DMS53 treated with DMSO at 0.1 percent for 48 hours (cell line): Measurements from ENCODE around the gene USP49.

Experiments used
- DNase-seq: peaks from one replicate; lab custom pipeline; 2025; ENCODE audit not compliant: unreplicated experiment; lab: John Stamatoyannopoulos, UW

USP49 gene

GRCh38 chr6:41759905-41760579, 135.1 kb downstream of the USP49 start:
- no peak for DNase-seq

- no peak for DNase-seq
These were observed 135.9 kb downstream of the USP49 start for GRCh38 chr6:41759106-41759904.

DNA sequence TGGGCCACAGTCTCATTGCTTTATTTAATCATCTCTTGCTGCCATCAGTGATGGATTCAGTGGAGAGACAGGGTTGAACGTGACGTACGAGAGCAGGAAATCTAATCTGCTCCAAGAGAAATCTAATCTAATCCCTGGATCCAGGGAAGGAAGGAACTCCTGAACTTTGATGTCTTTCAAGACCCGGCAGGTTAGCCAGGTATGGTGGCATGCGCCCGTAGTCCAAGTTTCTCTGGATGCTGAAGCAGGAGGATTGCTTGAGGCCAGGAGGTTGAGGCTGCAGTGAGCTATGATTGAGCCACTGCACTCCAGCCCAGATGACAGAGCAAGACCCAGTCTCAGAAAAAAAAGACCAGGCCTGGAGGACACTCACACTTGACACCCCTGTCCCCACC, 136.5 kb downstream of the USP49 start:
- no peak for DNase-seq

GRCh38 chr6:41757931-41758640, 137.1 kb downstream of the USP49 start:
- DNase-seq: no peak

GRCh38 chr6:41757271-41757670, 137.9 kb downstream of the USP49 start:
- DNase-seq: no peak

- no peak for DNase-seq
These were observed 138.8 kb downstream of the USP49 start for GRCh38 chr6:41756354-41756753.

DNA sequence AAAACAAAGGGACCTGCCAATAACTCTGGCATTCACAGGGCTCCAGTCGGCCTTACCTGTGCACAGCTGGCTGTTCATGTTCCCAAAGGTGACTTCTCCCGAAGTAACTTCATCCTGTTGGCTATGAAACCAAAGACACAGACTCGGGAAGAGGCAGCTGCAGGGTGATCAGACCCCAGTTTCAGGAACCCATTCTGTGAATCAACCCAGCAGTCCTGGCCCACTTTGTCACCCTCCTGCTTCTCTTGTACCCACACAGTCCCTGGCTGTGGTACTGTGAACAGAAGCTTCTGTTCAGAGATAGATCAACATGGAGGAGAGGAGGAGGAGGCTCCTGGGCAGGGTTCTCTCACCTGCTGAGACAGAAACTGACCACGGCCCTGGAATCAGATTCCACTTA, 139.3 kb downstream of the USP49 start:
- no peak for DNase-seq

GRCh38 chr6:41750374-41750773, 144.8 kb downstream of the USP49 start:
- DNase-seq: no peak

GRCh38 chr6:41748542-41748941, 146.6 kb downstream of the USP49 start:
- DNase-seq: no peak

DNA sequence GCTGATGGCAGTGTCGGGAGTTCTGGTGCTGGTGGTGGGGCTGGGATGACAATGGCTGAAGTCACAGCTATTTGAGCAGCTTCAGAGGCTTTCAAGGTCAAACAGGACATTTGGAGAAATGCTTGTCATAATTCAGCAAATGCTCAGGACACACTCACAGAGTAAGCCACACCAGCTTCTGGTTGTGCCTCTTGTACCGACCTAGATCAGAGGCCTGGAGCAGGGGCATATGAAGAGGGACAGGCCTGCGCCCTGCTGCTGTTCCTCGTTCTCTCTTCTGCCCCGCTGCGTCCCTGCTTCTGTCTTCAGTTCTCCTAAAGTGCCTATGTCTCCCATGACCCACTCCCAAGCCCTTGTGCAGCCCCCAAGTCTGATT, 147.1 kb downstream of the USP49 start:
- no peak for DNase-seq

DNA sequence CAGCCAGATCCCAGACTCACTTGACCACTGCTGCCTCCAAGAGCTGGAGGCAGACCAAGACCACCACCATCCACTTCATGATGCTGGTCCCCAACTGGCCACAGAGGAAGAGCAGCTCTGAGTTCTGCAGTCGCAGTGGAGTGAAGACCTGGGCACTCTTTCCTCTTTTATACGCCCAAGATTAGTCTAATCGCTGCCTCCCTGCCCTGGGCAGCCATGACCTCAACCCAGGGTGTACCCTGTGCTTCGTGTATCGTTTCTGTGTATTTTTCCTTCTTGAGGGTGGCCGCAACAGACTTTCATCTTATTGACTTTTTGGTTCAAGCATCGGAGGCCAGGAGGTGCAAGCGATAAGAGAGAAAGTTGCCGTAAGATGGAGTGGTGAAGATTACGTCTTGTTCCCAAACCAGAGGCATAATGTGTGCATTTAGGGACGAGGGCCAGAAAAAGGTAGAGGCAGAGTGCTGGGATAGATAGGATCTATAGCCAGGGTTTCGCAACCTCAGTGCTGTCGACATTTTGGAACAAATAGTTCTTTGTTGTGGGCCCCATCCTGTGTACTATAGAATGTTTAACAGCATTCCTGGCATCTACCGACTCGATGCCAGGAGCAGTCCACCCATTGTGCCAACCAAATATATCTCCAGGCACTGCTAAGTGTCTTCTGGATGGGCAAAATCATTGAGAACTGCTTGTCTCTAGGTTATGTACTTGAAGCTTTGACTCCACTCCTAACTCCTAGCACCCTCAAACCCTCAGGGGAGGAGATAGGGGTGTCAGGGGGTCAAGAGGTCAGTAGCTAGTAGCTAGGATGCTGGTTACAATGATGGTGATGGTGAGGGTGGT, 147.7 kb downstream of the USP49 start, which contains the start of gene PGC:
PGC (minus strand) TSS at position 142 of the 846 bp plus-strand sequence; CDS start at position 79, 63 bp downstream.
- DNase-seq: no peak

DNA sequence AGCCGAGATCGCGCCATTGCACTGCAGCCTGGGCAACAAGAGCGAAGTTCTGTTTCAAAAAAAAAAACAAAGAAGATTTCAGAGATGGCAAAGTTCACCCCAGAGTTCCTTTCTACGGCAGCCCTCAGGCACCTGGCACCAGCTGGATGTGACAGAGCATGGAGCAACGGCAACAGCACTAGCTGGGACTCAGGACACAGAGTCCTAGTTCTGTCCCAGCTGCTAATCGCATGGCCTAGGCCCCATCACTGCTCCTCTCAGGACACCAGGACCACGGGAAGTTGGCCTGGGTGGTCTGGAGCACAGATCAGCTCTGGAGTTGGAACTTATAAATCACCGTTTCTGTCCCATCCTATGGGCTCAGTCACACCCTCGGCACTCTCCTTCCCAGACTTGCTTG, 149.1 kb downstream of the USP49 start:
- DNase-seq: no peak

DNA sequence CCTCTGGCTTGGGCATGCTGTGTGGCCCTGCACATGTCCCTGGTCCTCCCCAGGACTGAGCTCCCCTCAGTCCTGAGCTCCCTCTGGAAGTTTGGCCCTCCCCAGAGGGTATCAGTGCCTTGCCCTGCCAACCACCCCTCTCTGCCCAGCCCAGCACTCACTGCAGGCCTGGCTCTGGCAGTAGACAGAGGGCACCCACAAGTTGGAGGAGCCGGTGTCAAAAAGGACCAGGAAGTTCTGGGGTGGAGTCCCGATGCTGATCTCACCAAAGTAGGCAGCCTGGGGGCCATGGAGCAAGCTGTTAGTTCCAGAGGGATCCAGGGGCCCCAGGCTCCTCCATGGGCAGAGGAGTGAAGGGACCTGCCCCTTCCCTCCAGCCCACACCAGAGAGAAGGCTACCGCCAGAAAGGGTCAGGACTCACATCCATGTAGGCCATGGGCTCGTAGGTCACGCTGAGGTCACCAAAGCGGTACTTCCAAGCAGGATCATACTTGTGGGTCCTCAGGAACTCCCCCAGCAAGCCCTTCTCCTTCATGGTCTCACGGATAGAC, 150.9 kb downstream of the USP49 start:
- DNase-seq: no peak

DNA sequence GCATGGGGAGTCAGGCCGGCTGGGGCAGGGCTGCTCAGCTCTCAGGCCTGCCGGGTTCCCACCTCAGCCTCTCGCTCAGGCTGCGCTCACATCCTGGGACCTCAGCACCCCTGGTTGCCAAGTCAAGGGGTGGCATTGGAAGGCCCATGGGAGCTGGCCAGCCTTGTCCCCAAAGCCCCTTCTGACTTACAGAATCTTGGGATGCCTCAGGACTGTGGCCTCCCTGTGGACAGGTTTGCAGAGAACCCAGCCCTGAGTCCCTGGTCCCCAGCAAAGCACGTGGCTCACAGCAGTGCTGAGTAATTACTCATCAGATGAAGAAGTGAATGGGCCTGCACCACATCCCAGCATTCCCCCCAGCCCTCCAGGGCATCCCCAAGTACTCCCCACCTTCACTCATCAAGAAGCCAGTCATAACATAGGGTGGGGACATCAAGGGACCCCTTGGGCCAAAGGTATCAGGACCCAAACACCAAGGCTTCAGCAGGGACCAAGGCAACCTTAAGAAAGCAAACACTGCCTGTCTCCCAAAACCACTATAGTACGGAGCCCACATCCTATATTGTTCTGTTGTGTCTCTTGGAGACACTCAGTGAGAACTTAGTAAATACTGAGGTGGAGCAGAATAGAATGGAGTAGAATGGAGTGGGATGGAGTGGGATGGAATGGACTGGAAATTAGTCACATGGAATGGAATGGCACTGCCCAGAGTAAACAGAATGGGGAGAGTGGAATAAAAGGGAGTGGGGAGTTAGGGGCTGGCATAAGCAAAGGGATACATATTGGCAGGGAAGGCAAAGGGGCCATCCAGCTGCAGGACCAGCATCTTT, 151.6 kb downstream of the USP49 start:
- no peak for DNase-seq

GRCh38 chr6:41741625-41742490, 153.3 kb downstream of the USP49 start:
- DNase-seq: no peak

DNA sequence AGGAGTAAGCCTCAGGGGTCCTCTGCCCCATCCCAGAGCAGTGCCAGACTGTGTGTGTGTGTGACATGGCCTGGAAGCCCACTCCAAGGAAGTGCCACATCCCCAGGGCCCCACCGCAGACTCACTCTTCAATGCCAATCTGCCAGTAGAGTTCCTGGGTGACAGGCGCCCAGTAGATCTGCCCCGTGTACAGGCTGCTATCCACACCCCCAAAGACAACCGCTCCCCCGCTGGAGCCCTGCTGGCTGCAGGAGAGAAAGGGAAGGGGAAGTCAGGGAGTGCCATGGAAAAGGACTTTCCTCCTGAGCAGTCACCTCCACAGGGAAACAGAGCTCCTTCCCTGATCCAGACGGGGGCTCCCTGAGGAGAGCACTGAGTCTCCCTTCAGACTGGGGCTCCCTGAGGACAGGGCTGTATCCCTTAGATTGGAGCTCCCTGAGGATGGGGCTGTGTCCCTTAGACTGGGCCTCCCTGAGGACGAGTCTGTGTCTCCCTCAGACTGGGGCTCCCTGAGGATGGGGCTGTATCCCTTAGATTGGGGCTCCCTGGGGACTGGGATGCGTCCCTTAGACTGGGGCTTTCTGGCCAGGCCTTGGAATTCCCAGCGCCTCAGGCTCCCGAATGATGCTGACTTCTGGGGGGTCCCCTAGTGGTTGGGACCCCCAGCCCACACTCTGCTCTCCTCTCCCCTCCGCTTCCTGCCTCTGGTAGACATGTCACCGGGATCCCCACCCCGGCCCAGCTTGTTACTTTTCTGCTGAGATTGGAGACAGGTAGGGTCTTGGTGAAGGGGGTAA, 154.6 kb downstream of the USP49 start:
- no peak for DNase-seq
